Retinal pigment epithelial cell (primary cell): Measurements from ENCODE around the gene EVI2A.

ENCODE experiments used
- DNase-seq: peaks from one replicate; pipeline ENCODE4 v3.0.0-alpha.2; 2010; ENCODE audit warnings: low read depth
- H3K4me3 ChIP-seq: 2 replicates; pipeline ENCODE4 v1.5.1; 2011; ENCODE audit warnings: mild to moderate bottlenecking, low read length, control low read depth, moderate library complexity
- CTCF ChIP-seq: conservative IDR thresholded peaks from 2 replicates; pipeline ENCODE4 v1.5.1; 2011; ENCODE audit warnings: low read depth, low read length, control low read depth, inconsistent platforms

The EVI2A gene

GRCh38 chr17:31307640-31308039 lies 13.8 kb downstream of the EVI2A start:
- DNase-seq, result no peak
- TF ChIP-seq CTCF, result no peak
- H3K4me3 ChIP-seq, result no peak overlapping the region

- no peak overlapping the region for H3K4me3 ChIP-seq
- no peak for TF ChIP-seq CTCF
- DNase-seq, result no peak
Observed at GRCh38 chr17:31299624-31300023, 21.8 kb downstream of the EVI2A start.

- no peak for TF ChIP-seq CTCF
- H3K4me3 ChIP-seq, result no peak within 1 kb of the TSS
- no peak for DNase-seq
Observed at GRCh38 chr17:31297090-31297489, 24.3 kb downstream of the EVI2A start, which contains the start of gene OMG. Gene OMG (minus strand): TSS chr17:31297239. CDS start chr17:31296331, 908 bp downstream.

- DNase-seq, result no peak
- TF ChIP-seq CTCF, result no peak
- H3K4me3 ChIP-seq, result no peak overlapping the region
Observed at GRCh38 chr17:31296142-31296541, 25.3 kb downstream of the EVI2A start.

GRCh38 chr17:31295489-31295871 lies 25.9 kb downstream of the EVI2A start:
- TF ChIP-seq CTCF, result no peak
- no peak for DNase-seq
- H3K4me3 ChIP-seq, result no peak overlapping the region

- H3K4me3 ChIP-seq, result no peak overlapping the region
- no peak for DNase-seq
- no peak for TF ChIP-seq CTCF
Observed at GRCh38 chr17:31294820-31295488, 26.5 kb downstream of the EVI2A start.

GRCh38 chr17:31294231-31294630 lies 27.2 kb downstream of the EVI2A start:
- no peak overlapping the region for H3K4me3 ChIP-seq
- no peak for TF ChIP-seq CTCF
- no peak for DNase-seq
